Stimulated activated memory B cell treated with anti-CD40 and anti-IgM and Interleukin-4, amounts not matched to agents 10 μg/mL and 1 μg/mL and 100 μg/mL, for 72 hours (primary cell): Measurements from ENCODE around the gene GCH1.
A peak's percentile ranks its signal among the peaks of the same experiment; 100 is the strongest.
"Not testable (repeated sequence)": the region's sequence is repeated elsewhere in the genome, so short reads cannot be mapped to it uniquely, and the experiment has no call there.

Source experiments
- ATAC-seq: fragments of 150-1000 bp; cut with Tn5 transposase; 2 replicates; pipeline ENCODE4 v1.10.0; 2021
- H3K27ac Mint-ChIP-seq: one replicate; pipeline ENCODE4 v1.8.0; 2022; ENCODE audit warnings: mild to moderate bottlenecking, mixed read lengths
- H3K27me3 Mint-ChIP-seq: one replicate; pipeline ENCODE4 v1.8.0; 2022; ENCODE audit warnings: mixed read lengths
- H3K36me3 Mint-ChIP-seq: one replicate; pipeline ENCODE4 v1.8.0; 2022; ENCODE audit warnings: mixed read lengths
- H3K4me1 Mint-ChIP-seq: one replicate; pipeline ENCODE4 v1.8.0; 2022; ENCODE audit warnings: mixed read lengths
- H3K4me3 Mint-ChIP-seq: one replicate; pipeline ENCODE4 v1.8.0; 2022; ENCODE audit warnings: mild to moderate bottlenecking, moderate library complexity, mixed read lengths
- H3K9me3 Mint-ChIP-seq: one replicate; pipeline ENCODE4 v1.8.0; 2022; ENCODE audit warnings: mixed read lengths

Gene GCH1

GRCh38 chr14:54902521-54903420 lies at the start of gene GCH1:
Gene GCH1, minus strand, starts transcription at chr14:54902826. Its CDS starts 163 bp downstream, at chr14:54902663.
- peaks cover 12% of the 10 kb centered on the region for H3K4me1 Mint-ChIP-seq
- peak within 1 kb of the TSS; percentile 90 for H3K4me3 Mint-ChIP-seq
- H3K27ac Mint-ChIP-seq: peak within 1 kb of the TSS; percentile 78
- H3K9me3 Mint-ChIP-seq: no peaks in the 10 kb centered on the region
- H3K27me3 Mint-ChIP-seq: no peaks in the 10 kb centered on the region
- no peaks in the 10 kb centered on the region for H3K36me3 Mint-ChIP-seq
- ATAC-seq: peak; percentile 96

GRCh38 chr14:54947230-54947629 lies 44.6 kb upstream of the GCH1 start:
- ATAC-seq: no peak
- H3K4me1 Mint-ChIP-seq: peaks cover 13% of the 10 kb centered on the region
- H3K36me3 Mint-ChIP-seq: peaks cover 37% of the 10 kb centered on the region
- H3K27me3 Mint-ChIP-seq: no peaks in the 10 kb centered on the region
- no peak overlapping the region for H3K4me3 Mint-ChIP-seq
- no peak overlapping the region for H3K27ac Mint-ChIP-seq
- H3K9me3 Mint-ChIP-seq: no peaks in the 10 kb centered on the region

DNA sequence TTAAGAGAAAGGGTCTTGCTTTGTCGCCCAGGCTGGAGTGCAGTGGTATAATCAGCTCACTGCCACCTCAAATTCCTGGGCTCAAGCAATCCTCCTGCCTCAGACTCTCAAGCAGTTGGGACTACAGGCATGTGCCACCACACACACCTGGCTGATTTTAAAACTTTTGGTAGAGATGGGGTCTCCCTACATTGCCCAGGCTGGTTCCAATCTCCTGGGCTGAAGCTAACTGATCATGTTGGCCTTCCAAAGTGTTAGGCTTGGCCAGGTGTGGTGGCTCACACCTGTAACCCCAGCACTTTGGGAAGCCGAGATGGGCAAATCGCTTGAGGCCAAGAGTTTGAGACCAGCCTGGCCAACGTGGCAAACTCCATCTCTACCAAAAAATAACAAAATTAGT lies 43.9 kb upstream of the GCH1 start:
- H3K36me3 Mint-ChIP-seq: peaks cover 37% of the 10 kb centered on the region
- no peak overlapping the region for H3K4me3 Mint-ChIP-seq
- H3K4me1 Mint-ChIP-seq: peaks cover 13% of the 10 kb centered on the region
- no peaks in the 10 kb centered on the region for H3K9me3 Mint-ChIP-seq
- H3K27ac Mint-ChIP-seq: no peak overlapping the region
- H3K27me3 Mint-ChIP-seq: no peaks in the 10 kb centered on the region
- no peak for ATAC-seq

- no peaks in the 10 kb centered on the region for H3K27me3 Mint-ChIP-seq
- no peak for ATAC-seq
- peaks cover 26% of the 10 kb centered on the region for H3K36me3 Mint-ChIP-seq
- H3K9me3 Mint-ChIP-seq: no peaks in the 10 kb centered on the region
- H3K27ac Mint-ChIP-seq: no peak overlapping the region
- no peak overlapping the region for H3K4me3 Mint-ChIP-seq
- H3K4me1 Mint-ChIP-seq: peaks cover 13% of the 10 kb centered on the region
Measured at GRCh38 chr14:54944737-54945391, 42.2 kb upstream of the GCH1 start.

GRCh38 chr14:54942913-54943312 lies 40.3 kb upstream of the GCH1 start:
- no peaks in the 10 kb centered on the region for H3K27me3 Mint-ChIP-seq
- H3K4me3 Mint-ChIP-seq: no peak overlapping the region
- no peak for ATAC-seq
- H3K27ac Mint-ChIP-seq: no peak overlapping the region
- peaks cover 13% of the 10 kb centered on the region for H3K4me1 Mint-ChIP-seq
- no peaks in the 10 kb centered on the region for H3K9me3 Mint-ChIP-seq
- peaks cover 13% of the 10 kb centered on the region for H3K36me3 Mint-ChIP-seq

GRCh38 chr14:54936816-54937215 lies 34.2 kb upstream of the GCH1 start:
- ATAC-seq: no peak
- H3K27ac Mint-ChIP-seq: no peak overlapping the region
- H3K4me1 Mint-ChIP-seq: no peaks in the 10 kb centered on the region
- no peaks in the 10 kb centered on the region for H3K27me3 Mint-ChIP-seq
- H3K36me3 Mint-ChIP-seq: no peaks in the 10 kb centered on the region
- H3K4me3 Mint-ChIP-seq: no peak overlapping the region
- H3K9me3 Mint-ChIP-seq: no peaks in the 10 kb centered on the region

- Mint-ChIP-seq H3K9me3 (no peaks in the 10 kb centered on the region), H3K4me3 (no peak overlapping the region), H3K36me3 (no peaks in the 10 kb centered on the region), H3K27ac (no peak overlapping the region), H3K27me3 (no peaks in the 10 kb centered on the region), H3K4me1 (no peaks in the 10 kb centered on the region)
- no peak for ATAC-seq
Measured at GRCh38 chr14:54935958-54936357, 33.3 kb upstream of the GCH1 start.

- Mint-ChIP-seq H3K27ac (no peak overlapping the region), H3K4me3 (no peak overlapping the region), H3K27me3 (no peaks in the 10 kb centered on the region), H3K9me3 (no peaks in the 10 kb centered on the region), H3K36me3 (no peaks in the 10 kb centered on the region), H3K4me1 (no peaks in the 10 kb centered on the region)
- no peak for ATAC-seq
Measured at GRCh38 chr14:54935100-54935499, 32.5 kb upstream of the GCH1 start.

DNA sequence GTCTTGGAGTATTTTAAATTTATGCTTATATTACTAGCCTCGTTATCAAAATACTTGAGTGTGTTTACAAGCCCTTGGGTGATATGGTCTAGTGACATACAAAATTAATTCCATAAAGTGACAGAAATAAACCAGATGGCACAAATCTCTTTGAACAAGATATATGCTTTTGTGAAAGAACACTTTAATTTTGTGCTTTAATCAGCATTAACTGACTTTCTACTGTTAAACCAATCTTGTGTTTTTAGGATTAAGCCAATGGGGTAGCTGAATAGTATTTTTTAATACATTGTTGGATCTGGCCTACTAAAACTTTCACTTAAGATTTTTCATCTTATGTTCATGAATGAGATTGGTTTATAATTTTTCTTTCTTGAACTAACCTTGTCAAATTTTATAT lies 30.4 kb upstream of the GCH1 start:
- ATAC-seq: no peak
- Mint-ChIP-seq H3K27me3 (no peaks in the 10 kb centered on the region), H3K9me3 (no peaks in the 10 kb centered on the region), H3K4me1 (no peaks in the 10 kb centered on the region), H3K36me3 (no peaks in the 10 kb centered on the region), H3K27ac (no peak overlapping the region), H3K4me3 (no peak overlapping the region)

DNA sequence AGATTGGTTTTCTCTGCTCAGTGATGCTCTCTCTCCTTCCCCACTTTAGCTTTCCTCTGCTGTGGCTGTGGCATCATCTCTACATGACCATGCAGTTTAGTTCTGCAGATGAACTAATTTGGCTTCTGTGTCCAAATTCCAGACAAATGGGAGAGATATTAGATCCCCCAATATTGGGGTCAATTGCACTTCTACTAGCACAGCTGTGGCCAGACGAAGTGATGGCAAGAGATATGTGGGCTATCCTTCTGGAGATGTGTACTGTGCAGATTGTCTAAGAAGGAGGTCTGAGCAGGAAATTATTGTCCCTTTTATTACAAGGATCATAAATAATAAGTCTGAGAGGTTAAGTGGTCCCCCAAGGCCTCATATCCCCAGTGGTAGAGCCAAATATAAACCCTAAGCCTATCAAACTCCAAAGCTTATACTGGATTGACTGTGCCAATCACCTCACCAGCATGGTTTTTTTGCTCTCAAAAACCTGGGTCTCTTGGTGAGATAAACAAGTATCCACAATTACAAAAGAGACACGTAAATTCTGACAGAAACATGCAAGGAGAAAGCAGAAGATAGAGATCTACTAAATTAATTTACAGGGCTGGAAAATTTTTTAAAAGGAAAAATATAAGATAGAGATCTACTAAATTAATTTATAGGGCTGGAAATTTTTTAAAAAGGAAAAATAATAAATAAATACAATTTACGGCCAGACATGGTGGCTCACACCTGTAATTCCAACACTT lies 29.1 kb upstream of the GCH1 start:
- Mint-ChIP-seq H3K27ac (no peak overlapping the region), H3K4me3 (no peak overlapping the region), H3K4me1 (no peaks in the 10 kb centered on the region), H3K27me3 (no peaks in the 10 kb centered on the region), H3K9me3 (no peaks in the 10 kb centered on the region), H3K36me3 (no peaks in the 10 kb centered on the region)
- ATAC-seq: no peak

- no peak overlapping the region for H3K4me3 Mint-ChIP-seq
Measured at GRCh38 chr14:54931101-54931500, 28.5 kb upstream of the GCH1 start.

GRCh38 chr14:54929556-54929955 lies 26.9 kb upstream of the GCH1 start:
- H3K27me3 Mint-ChIP-seq: no peaks in the 10 kb centered on the region
- H3K4me3 Mint-ChIP-seq: no peak overlapping the region
- no peak overlapping the region for H3K27ac Mint-ChIP-seq
- H3K4me1 Mint-ChIP-seq: no peaks in the 10 kb centered on the region
- no peaks in the 10 kb centered on the region for H3K9me3 Mint-ChIP-seq
- ATAC-seq: no peak
- no peaks in the 10 kb centered on the region for H3K36me3 Mint-ChIP-seq

More at GRCh38 chr14:54931101-54931500, 28.5 kb upstream of the GCH1 start:
- Mint-ChIP-seq H3K4me1 (no peaks in the 10 kb centered on the region), H3K27ac (no peak overlapping the region), H3K27me3 (no peaks in the 10 kb centered on the region), H3K9me3 (no peaks in the 10 kb centered on the region), H3K36me3 (no peaks in the 10 kb centered on the region)
- no peak for ATAC-seq

DNA sequence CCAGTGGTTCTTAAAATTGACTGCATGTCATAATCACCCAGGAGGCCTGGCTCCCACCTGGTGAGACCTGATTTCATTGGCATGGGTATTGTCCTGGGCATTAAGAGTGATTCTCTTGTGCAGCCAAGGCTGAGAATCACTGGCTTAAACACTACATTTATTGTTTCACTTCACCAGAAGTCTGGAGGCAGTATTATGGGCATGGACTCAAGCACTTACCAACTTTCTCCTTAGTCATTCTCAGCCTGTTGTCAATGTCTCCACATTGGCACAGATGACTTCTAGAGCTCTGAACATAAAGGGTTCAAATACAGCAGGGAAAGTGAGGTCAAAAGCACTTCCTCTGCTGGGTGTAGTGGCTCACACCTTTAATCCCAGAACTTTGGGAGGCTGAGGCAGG lies 25.6 kb upstream of the GCH1 start:
- Mint-ChIP-seq H3K27ac (no peak overlapping the region), H3K4me1 (no peaks in the 10 kb centered on the region), H3K4me3 (no peak overlapping the region), H3K36me3 (no peaks in the 10 kb centered on the region), H3K27me3 (no peaks in the 10 kb centered on the region), H3K9me3 (no peaks in the 10 kb centered on the region)
- no peak for ATAC-seq

GRCh38 chr14:54927551-54927950 lies 24.9 kb upstream of the GCH1 start:
- Mint-ChIP-seq H3K4me3 (no peak overlapping the region), H3K27ac (no peak overlapping the region), H3K27me3 (no peaks in the 10 kb centered on the region), H3K36me3 (no peaks in the 10 kb centered on the region), H3K4me1 (no peaks in the 10 kb centered on the region), H3K9me3 (no peaks in the 10 kb centered on the region)
- no peak for ATAC-seq

GRCh38 chr14:54926570-54926969 lies 23.9 kb upstream of the GCH1 start:
- H3K4me1 Mint-ChIP-seq, H3K36me3 Mint-ChIP-seq, H3K27ac Mint-ChIP-seq, H3K27me3 Mint-ChIP-seq, H3K9me3 Mint-ChIP-seq, ATAC-seq, H3K4me3 Mint-ChIP-seq: not testable (repeated sequence)
